Endothelial cell of umbilical vein (primary cell): Measurements from ENCODE around the gene ZNF627.

Source experiments
- EZH2 ChIP-seq: IDR thresholded peaks from 2 replicates; pipeline ENCODE4 v1.6.1; 2012; ENCODE audit warnings: borderline replicate concordance, low read depth, mild to moderate bottlenecking, moderate library complexity, low read length, inconsistent platforms; ENCODE audit not compliant: severe bottlenecking
- POLR2A ChIP-seq: IDR thresholded peaks from 2 replicates; pipeline ENCODE4 v1.6.1; 2012; ENCODE audit warnings: low read depth, mild to moderate bottlenecking, control low read depth, low read length
- TF ChIP-seq, protein P1 (sequence below), 2 donors: IDR thresholded peaks; 1 replicate in 1 of 2; 2 replicates in 1 of 2; pipeline ENCODE4 v1.5.1; 2011; ENCODE audit warnings: low read length in 2 of 2, mild to moderate bottlenecking in 2 of 2, moderate library complexity in 2 of 2, control low read depth in 1 of 2, inconsistent platforms in 1 of 2, low read depth in 1 of 2; ENCODE audit not compliant: insufficient read depth in 1 of 2; ENCODE audit errors: extremely low read depth in 1 of 2

DNA sequence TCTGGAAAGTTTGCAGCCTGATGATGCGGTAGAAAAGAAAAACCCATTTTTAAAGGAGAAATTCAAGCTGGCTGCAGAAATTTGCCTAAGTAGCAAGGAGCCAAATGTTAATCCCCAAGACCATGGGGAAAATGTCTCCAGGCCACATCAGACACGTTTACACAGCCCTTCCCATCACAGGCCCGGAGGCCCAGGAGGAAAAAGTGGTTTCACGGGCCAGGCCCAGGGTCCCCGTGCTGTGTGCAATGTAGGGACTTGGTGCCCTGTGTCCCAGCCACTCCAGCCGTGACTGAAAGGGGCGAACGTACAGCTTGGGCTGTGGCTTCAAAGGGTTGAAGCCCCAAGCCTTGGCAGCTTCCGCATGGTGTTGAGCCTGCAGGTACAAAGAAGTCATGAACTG is 35.9 kb downstream of the ZNF627 start:
- TF ChIP-seq, protein P1, sequence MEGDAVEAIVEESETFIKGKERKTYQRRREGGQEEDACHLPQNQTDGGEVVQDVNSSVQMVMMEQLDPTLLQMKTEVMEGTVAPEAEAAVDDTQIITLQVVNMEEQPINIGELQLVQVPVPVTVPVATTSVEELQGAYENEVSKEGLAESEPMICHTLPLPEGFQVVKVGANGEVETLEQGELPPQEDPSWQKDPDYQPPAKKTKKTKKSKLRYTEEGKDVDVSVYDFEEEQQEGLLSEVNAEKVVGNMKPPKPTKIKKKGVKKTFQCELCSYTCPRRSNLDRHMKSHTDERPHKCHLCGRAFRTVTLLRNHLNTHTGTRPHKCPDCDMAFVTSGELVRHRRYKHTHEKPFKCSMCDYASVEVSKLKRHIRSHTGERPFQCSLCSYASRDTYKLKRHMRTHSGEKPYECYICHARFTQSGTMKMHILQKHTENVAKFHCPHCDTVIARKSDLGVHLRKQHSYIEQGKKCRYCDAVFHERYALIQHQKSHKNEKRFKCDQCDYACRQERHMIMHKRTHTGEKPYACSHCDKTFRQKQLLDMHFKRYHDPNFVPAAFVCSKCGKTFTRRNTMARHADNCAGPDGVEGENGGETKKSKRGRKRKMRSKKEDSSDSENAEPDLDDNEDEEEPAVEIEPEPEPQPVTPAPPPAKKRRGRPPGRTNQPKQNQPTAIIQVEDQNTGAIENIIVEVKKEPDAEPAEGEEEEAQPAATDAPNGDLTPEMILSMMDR (IDR thresholded peaks at IDR 0.05; ENCODE audit: extremely low read depth in 1 of 2, insufficient read depth in 1 of 2, low read depth in 1 of 2, low read length in 2 of 2): no peak
- TF ChIP-seq EZH2 (no peak), POLR2A (no peak)
